Stimulated activated effector memory CD8-positive, alpha-beta T cell treated with anti-CD3 and anti-CD28 coated beads, Interleukin-12 subunit alpha, Interleukin-12 subunit beta, amount 100 ng/mL, for 72 hours (primary cell): ENCODE data around the gene DNAL4.
"Not testable (repeated sequence)": the region's sequence is repeated elsewhere in the genome, so short reads cannot be mapped to it uniquely, and the experiment has no call there.

Experiments used
- ATAC-seq: fragments of 150-1000 bp; cut with Tn5 transposase; 2 replicates; pipeline ENCODE4 v1.10.0; 2021
- DNase-seq, 2 donors: peaks; one replicate each; pipeline ENCODE4 v3.0.0; 2021 to 2022; ENCODE audit warnings: low spot score in 2 of 2
- H3K27ac Mint-ChIP-seq: one replicate; pipeline ENCODE4 v1.8.0; 2022; ENCODE audit warnings: mild to moderate bottlenecking, mixed read lengths
- H3K36me3 Mint-ChIP-seq: one replicate; pipeline ENCODE4 v1.8.0; 2022; ENCODE audit warnings: mild to moderate bottlenecking, mixed read lengths
- H3K4me1 Mint-ChIP-seq: one replicate; pipeline ENCODE4 v1.8.0; 2022; ENCODE audit warnings: mixed read lengths
- H3K4me3 Mint-ChIP-seq: one replicate; pipeline ENCODE4 v1.8.0; 2022; ENCODE audit warnings: mild to moderate bottlenecking, mixed read lengths
- H3K9me3 Mint-ChIP-seq: one replicate; pipeline ENCODE4 v1.8.0; 2022; ENCODE audit warnings: mixed read lengths

Gene DNAL4

GRCh38 chr22:38805041-38805593 is 11.2 kb upstream of the DNAL4 start:
- not testable (repeated sequence) for H3K9me3 Mint-ChIP-seq

GRCh38 chr22:38802671-38803121 is 8.8 kb upstream of the DNAL4 start:
- H3K4me3 Mint-ChIP-seq: no peak overlapping the region
- H3K9me3 Mint-ChIP-seq: no peaks in the 10 kb centered on the region
- H3K4me1 Mint-ChIP-seq: peaks cover 16% of the 10 kb centered on the region
- ATAC-seq (no peak), DNase-seq (no peak)
- H3K27ac Mint-ChIP-seq: no peak overlapping the region
- H3K36me3 Mint-ChIP-seq: no peaks in the 10 kb centered on the region

More at GRCh38 chr22:38805041-38805593, 11.2 kb upstream of the DNAL4 start:
- ATAC-seq, H3K27ac Mint-ChIP-seq, H3K4me1 Mint-ChIP-seq, H3K36me3 Mint-ChIP-seq, H3K4me3 Mint-ChIP-seq, DNase-seq: not testable (repeated sequence)

- Mint-ChIP-seq H3K9me3 (no peaks in the 10 kb centered on the region), H3K4me1 (peaks cover 25% of the 10 kb centered on the region), H3K27ac (no peak overlapping the region), H3K4me3 (no peak overlapping the region), H3K36me3 (no peaks in the 10 kb centered on the region)
- ATAC-seq: no peak
- DNase-seq: no peak
These were observed 5.5 kb upstream of the DNAL4 start for GRCh38 chr22:38799265-38800002.

GRCh38 chr22:38798496-38798895 is 4.6 kb upstream of the DNAL4 start:
- no peaks in the 10 kb centered on the region for H3K36me3 Mint-ChIP-seq
- no peak overlapping the region for H3K27ac Mint-ChIP-seq
- ATAC-seq (no peak), DNase-seq (no peak)
- H3K9me3 Mint-ChIP-seq: no peaks in the 10 kb centered on the region
- peaks cover 21% of the 10 kb centered on the region for H3K4me1 Mint-ChIP-seq
- H3K4me3 Mint-ChIP-seq: no peak overlapping the region

- ATAC-seq: no peak
- Mint-ChIP-seq H3K36me3 (no peaks in the 10 kb centered on the region), H3K4me3 (no peak overlapping the region), H3K4me1 (peaks cover 24% of the 10 kb centered on the region), H3K9me3 (no peaks in the 10 kb centered on the region), H3K27ac (no peak overlapping the region)
- no peak for DNase-seq
These were observed 2.5 kb upstream of the DNAL4 start for GRCh38 chr22:38796262-38796957.

- ATAC-seq: no peak
- H3K4me3 Mint-ChIP-seq: no peak overlapping the region
- H3K36me3 Mint-ChIP-seq: no peaks in the 10 kb centered on the region
- DNase-seq: no peak
- peaks cover 24% of the 10 kb centered on the region for H3K4me1 Mint-ChIP-seq
- H3K27ac Mint-ChIP-seq: no peak overlapping the region
- H3K9me3 Mint-ChIP-seq: no peaks in the 10 kb centered on the region
These were observed 1.6 kb upstream of the DNAL4 start for GRCh38 chr22:38795569-38795968.

GRCh38 chr22:38793317-38793716 is 626 bp downstream of the DNAL4 start:
- Mint-ChIP-seq H3K4me3 (peak overlapping the region; percentile 81), H3K4me1 (peaks cover 19% of the 10 kb centered on the region), H3K27ac (peak overlapping the region; percentile 93), H3K9me3 (no peaks in the 10 kb centered on the region), H3K36me3 (no peaks in the 10 kb centered on the region)
- ATAC-seq: no peak
- no peak for DNase-seq

GRCh38 chr22:38792833-38793232 is 1.1 kb downstream of the DNAL4 start:
- peak; percentile 78 for ATAC-seq
- peak overlapping the region; percentile 93 for H3K27ac Mint-ChIP-seq
- H3K4me3 Mint-ChIP-seq: peak overlapping the region; percentile 81
- no peak for DNase-seq
- peaks cover 17% of the 10 kb centered on the region for H3K4me1 Mint-ChIP-seq
- no peaks in the 10 kb centered on the region for H3K9me3 Mint-ChIP-seq
- no peaks in the 10 kb centered on the region for H3K36me3 Mint-ChIP-seq

GRCh38 chr22:38789606-38790005 is 4.3 kb downstream of the DNAL4 start:
- DNase-seq (no peak), ATAC-seq (no peak)
- Mint-ChIP-seq H3K27ac (no peak overlapping the region), H3K4me3 (no peak overlapping the region), H3K9me3 (no peaks in the 10 kb centered on the region), H3K36me3 (no peaks in the 10 kb centered on the region), H3K4me1 (peaks cover 8% of the 10 kb centered on the region)

- H3K4me1 Mint-ChIP-seq: peaks cover 8% of the 10 kb centered on the region
- H3K9me3 Mint-ChIP-seq: no peaks in the 10 kb centered on the region
- DNase-seq: no peak
- H3K4me3 Mint-ChIP-seq: no peak overlapping the region
- no peaks in the 10 kb centered on the region for H3K36me3 Mint-ChIP-seq
- H3K27ac Mint-ChIP-seq: no peak overlapping the region
- ATAC-seq: no peak
These were observed 5.1 kb downstream of the DNAL4 start for GRCh38 chr22:38788846-38789245.

GRCh38 chr22:38788021-38788816 is 5.7 kb downstream of the DNAL4 start:
- Mint-ChIP-seq H3K4me3 (no peak overlapping the region), H3K9me3 (no peaks in the 10 kb centered on the region), H3K27ac (no peak overlapping the region), H3K36me3 (no peaks in the 10 kb centered on the region), H3K4me1 (peaks cover 5% of the 10 kb centered on the region)
- no peak for DNase-seq
- ATAC-seq: no peak

GRCh38 chr22:38786631-38787030 is 7.3 kb downstream of the DNAL4 start:
- H3K36me3 Mint-ChIP-seq: no peaks in the 10 kb centered on the region
- no peak overlapping the region for H3K27ac Mint-ChIP-seq
- H3K4me3 Mint-ChIP-seq: no peak overlapping the region
- peaks cover 7% of the 10 kb centered on the region for H3K4me1 Mint-ChIP-seq
- ATAC-seq (no peak), DNase-seq (no peak)
- no peaks in the 10 kb centered on the region for H3K9me3 Mint-ChIP-seq

- DNase-seq (no peak), ATAC-seq (no peak)
- no peaks in the 10 kb centered on the region for H3K36me3 Mint-ChIP-seq
- no peaks in the 10 kb centered on the region for H3K9me3 Mint-ChIP-seq
- H3K27ac Mint-ChIP-seq: no peak overlapping the region
- peaks cover 7% of the 10 kb centered on the region for H3K4me1 Mint-ChIP-seq
- H3K4me3 Mint-ChIP-seq: no peak overlapping the region
These were observed 9.1 kb downstream of the DNAL4 start for GRCh38 chr22:38784856-38785255.

- Mint-ChIP-seq H3K27ac (peak overlapping the region; percentile 79), H3K4me3 (no peak overlapping the region), H3K9me3 (no peaks in the 10 kb centered on the region), H3K36me3 (no peaks in the 10 kb centered on the region), H3K4me1 (peaks cover 7% of the 10 kb centered on the region)
- DNase-seq: no peak
- no peak for ATAC-seq
These were observed 9.9 kb downstream of the DNAL4 start for GRCh38 chr22:38784035-38784434.

- peak overlapping the region; percentile 79 for H3K27ac Mint-ChIP-seq
- peaks cover 7% of the 10 kb centered on the region for H3K4me1 Mint-ChIP-seq
- no peaks in the 10 kb centered on the region for H3K9me3 Mint-ChIP-seq
- no peak overlapping the region for H3K4me3 Mint-ChIP-seq
- ATAC-seq (no peak), DNase-seq (no peak)
- no peaks in the 10 kb centered on the region for H3K36me3 Mint-ChIP-seq
These were observed 10.8 kb downstream of the DNAL4 start for GRCh38 chr22:38783095-38783615.
